A375 (cell line): ENCODE results near the gene GAGE13. TPM values are rescaled to one million over a fixed set of nuclear protein-coding genes. Genes with fewer than 3 reads are reported as not detected.

Experiments used
- total RNA-seq: library from RNA; depleted of rRNA; stranded (reverse); fragments of >200 nt; shearing (Covaris generic); gene quantifications from 2 replicates; pipeline ENCODE4 v1.2.3, GENCODE V29; 2014; rRNA removed

GAGE13 gene, protein sequence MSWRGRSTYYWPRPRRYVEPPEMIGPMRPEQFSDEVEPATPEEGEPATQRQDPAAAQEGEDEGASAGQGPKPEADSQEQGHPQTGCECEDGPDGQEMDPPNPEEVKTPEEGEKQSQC
- 1.2 and 9.5 TPM in 2 replicates for total RNA-seq

DNA sequence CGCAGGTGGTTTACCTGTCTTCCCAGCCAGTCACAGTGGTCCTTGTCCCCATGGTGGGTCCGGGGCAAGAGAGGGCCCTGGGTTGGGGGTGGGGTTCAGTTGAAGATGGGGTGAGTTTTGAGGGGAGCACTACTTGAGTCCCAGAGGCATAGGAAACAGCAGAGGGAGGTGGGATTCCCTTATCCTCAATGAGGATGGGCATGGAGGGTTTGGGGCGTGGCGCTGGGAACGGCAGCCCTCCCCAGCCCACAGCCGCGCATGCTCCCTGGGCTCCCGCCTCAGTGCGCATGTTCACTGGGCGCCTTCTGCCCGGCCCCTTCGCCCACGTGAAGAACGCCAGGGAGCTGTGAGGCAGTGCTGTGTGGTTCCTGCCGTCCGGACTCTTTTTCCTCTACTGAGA, at the start of gene GAGE13:
GAGE13 (plus strand) TSS at position 301 of the 400 bp plus-strand sequence. CDS start 1,156 bp downstream, outside the sequence.

DNA sequence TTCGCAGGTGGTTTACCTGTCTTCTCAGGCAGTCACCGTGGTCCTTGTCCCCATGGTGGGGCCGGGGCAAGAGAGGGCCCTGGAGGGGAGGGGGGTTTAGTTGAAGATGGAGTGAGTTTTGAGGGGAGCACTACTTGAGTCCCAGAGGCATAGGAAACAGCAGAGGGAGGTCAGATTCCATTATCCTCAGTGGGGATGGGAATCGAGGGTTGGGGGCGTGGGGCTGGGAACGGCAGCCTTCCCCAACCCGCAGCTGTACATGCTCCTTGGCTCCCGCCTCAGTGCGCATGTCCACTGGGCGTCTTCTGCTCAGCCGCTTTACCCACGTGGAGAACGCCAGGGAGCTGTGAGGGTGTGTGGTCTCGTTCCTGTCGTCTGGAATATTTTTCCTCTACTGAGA, 28.0 kb upstream of the GAGE13 start, which contains the start of gene GAGE10:
GAGE10 (plus strand) TSS at position 301 of the 400 bp plus-strand sequence. CDS start 1,214 bp downstream, outside the sequence.

DNA sequence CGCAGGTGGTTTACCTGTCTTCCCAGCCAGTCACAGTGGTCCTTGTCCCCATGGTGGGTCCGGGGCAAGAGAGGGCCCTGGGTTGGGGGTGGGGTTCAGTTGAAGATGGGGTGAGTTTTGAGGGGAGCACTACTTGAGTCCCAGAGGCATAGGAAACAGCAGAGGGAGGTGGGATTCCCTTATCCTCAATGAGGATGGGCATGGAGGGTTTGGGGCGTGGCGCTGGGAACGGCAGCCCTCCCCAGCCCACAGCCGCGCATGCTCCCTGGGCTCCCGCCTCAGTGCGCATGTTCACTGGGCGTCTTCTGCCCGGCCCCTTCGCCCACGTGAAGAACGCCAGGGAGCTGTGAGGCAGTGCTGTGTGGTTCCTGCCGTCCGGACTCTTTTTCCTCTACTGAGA, 9.6 kb upstream of the GAGE13 start, which contains the start of gene GAGE12J:
GAGE12J (plus strand) TSS at position 301 of the 400 bp plus-strand sequence. CDS start 1,157 bp downstream, outside the sequence.

Other genes with a start within 250 kb of the GAGE13 start
- gene GPKOW, start 207.8 kb upstream of the GAGE13 start, total RNA-seq = 44.0 and 46.9 TPM in 2 replicates
- 3.5 and 6.1 TPM in 2 replicates for gene MAGIX, start 168.8 kb upstream of the GAGE13 start, total RNA-seq
- gene PLP2, start 159.7 kb upstream of the GAGE13 start, total RNA-seq = 54.4 and 77.3 TPM in 2 replicates
- gene PRICKLE3, start 145.2 kb upstream of the GAGE13 start, total RNA-seq = 9.5 and 10.4 TPM in 2 replicates
- 2.2 and 2.3 TPM in 2 replicates for gene SYP, start 131.4 kb upstream of the GAGE13 start, total RNA-seq
- gene CACNA1F, start 98.2 kb upstream of the GAGE13 start, total RNA-seq = not detected in 2 replicates
- gene CCDC22, start 96.1 kb upstream of the GAGE13 start, total RNA-seq = 13.1 and 15.9 TPM in 2 replicates
- gene FOXP3, start 66.9 kb upstream of the GAGE13 start, total RNA-seq = not detected in 2 replicates
- 1.9 TPM in 2 replicates for gene PPP1R3F, start 61.8 kb upstream of the GAGE13 start, total RNA-seq
- gene GAGE10, start 27.9 kb upstream of the GAGE13 start, total RNA-seq = not detected in 2 replicates
- gene GAGE12J, start 9.5 kb upstream of the GAGE13 start, total RNA-seq = 0.57 and 12.5 TPM in 2 replicates
- gene GAGE12C, start 200.6 kb downstream of the GAGE13 start, total RNA-seq = not detected in 2 replicates
- not detected in 2 replicates for gene GAGE12D, start 210.2 kb downstream of the GAGE13 start, total RNA-seq
- gene GAGE12E, start 219.7 kb downstream of the GAGE13 start, total RNA-seq = 12.0 and 13.1 TPM in 2 replicates
- gene GAGE12F, start 229.3 kb downstream of the GAGE13 start, total RNA-seq = not detected in 2 replicates
- not detected in 2 replicates for gene GAGE12G, start 238.8 kb downstream of the GAGE13 start, total RNA-seq
- gene GAGE12H, start 248.4 kb downstream of the GAGE13 start, total RNA-seq = 1.0 TPM in 1 of 2 replicates, not detected in the other